BE2C (cell line): ENCODE measurements around the gene DDX49.
"Not testable (repeated sequence)": the region's sequence is repeated elsewhere in the genome, so short reads cannot be mapped to it uniquely, and the experiment has no call there.

Experiments used
- DNase-seq: peaks from one replicate; pipeline ENCODE4 v3.0.0-alpha.2; 2020
- H3K27me3 ChIP-seq: fragments of 250-450 bp; sonication (Bioruptor Pico); 2 replicates; pipeline ENCODE4 v1.5.1; 2020; ENCODE audit warnings: mild to moderate bottlenecking
- H3K36me3 ChIP-seq: fragments of 250-450 bp; sonication (Bioruptor Pico); 2 replicates; pipeline ENCODE4 v1.5.1; 2020; ENCODE audit warnings: mild to moderate bottlenecking
- H3K4me1 ChIP-seq: fragments of 250-450 bp; sonication (Bioruptor Pico); 2 replicates; pipeline ENCODE4 v1.5.1; 2020
- H3K4me3 ChIP-seq: 2 replicates; pipeline ENCODE4 v1.5.1; 2011; ENCODE audit warnings: low read depth, low read length
- H3K9me3 ChIP-seq: fragments of 250-450 bp; sonication (Bioruptor Pico); 2 replicates; pipeline ENCODE4 v1.5.1; 2020
- TF ChIP-seq, protein P1 (sequence below): IDR thresholded peaks from 2 replicates; pipeline ENCODE4 v1.5.1; 2012; ENCODE audit warnings: mild to moderate bottlenecking, low read depth, low read length

DDX49 gene

DNA sequence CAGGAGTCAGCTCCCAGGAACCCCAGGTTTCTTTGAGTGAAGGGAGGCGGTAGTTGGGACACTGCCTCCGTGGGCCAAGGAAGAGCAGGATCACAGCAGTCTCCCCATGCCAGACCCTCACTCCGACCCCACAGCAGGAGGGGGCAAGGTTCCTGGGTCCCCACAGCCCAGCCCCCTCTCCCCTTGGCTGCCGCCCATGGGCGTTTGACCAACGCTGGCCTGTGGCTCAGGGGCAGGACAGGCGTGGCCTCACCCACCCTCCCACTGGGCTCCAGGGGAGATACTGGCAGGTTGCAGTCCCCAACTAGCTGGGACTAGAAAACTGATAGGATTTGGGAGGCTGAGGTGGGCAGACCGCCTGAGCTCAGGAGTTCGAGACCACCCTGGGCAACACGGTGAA, 9.5 kb upstream of the DDX49 start:
- TF ChIP-seq, protein P1, sequence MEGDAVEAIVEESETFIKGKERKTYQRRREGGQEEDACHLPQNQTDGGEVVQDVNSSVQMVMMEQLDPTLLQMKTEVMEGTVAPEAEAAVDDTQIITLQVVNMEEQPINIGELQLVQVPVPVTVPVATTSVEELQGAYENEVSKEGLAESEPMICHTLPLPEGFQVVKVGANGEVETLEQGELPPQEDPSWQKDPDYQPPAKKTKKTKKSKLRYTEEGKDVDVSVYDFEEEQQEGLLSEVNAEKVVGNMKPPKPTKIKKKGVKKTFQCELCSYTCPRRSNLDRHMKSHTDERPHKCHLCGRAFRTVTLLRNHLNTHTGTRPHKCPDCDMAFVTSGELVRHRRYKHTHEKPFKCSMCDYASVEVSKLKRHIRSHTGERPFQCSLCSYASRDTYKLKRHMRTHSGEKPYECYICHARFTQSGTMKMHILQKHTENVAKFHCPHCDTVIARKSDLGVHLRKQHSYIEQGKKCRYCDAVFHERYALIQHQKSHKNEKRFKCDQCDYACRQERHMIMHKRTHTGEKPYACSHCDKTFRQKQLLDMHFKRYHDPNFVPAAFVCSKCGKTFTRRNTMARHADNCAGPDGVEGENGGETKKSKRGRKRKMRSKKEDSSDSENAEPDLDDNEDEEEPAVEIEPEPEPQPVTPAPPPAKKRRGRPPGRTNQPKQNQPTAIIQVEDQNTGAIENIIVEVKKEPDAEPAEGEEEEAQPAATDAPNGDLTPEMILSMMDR, result no peak
- Histone ChIP-seq H3K4me3 (no peak overlapping the region), H3K9me3 (no peaks in the 10 kb centered on the region), H3K36me3 (peaks cover 10% of the 10 kb centered on the region), H3K27me3 (no peaks in the 10 kb centered on the region), H3K4me1 (no peaks in the 10 kb centered on the region)
- no peak for DNase-seq

DNA sequence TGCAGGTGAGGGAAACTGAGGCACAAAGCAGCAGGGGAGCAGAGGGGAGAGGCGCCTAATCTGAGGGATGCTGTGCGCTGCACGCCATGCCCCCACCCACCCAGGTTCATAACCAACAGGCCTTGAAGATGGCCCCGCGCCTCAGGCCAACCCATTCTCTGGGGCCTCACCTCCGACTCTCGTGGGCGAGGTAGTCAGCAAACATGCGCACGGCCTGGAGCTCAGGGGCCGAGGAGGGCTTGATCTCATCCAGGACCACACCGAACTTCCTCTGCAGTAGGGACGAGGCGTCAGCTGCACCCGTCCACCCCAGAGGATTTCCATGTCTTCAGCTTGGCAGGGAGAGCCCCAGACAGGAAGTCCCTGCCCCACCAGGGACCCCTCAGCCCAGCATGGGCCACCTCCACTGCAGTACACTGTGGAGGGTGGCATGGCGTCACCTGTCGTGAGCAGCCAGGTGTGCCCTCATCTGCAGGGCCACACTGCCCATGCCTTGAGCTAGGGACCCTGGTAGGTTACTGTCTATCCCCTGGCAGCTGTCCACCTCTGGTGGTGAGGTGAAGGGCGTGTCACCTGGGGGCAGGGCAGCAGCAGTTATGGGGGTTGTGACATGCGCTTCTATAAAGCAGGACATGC, 8.6 kb upstream of the DDX49 start:
- H3K4me3 ChIP-seq, result no peak overlapping the region
- no peaks in the 10 kb centered on the region for H3K9me3 ChIP-seq
- DNase-seq, result no peak
- H3K4me1 ChIP-seq, result no peaks in the 10 kb centered on the region
- no peaks in the 10 kb centered on the region for H3K27me3 ChIP-seq
- H3K36me3 ChIP-seq, result peaks cover 10% of the 10 kb centered on the region
- TF ChIP-seq, protein P1, result no peak

DNA sequence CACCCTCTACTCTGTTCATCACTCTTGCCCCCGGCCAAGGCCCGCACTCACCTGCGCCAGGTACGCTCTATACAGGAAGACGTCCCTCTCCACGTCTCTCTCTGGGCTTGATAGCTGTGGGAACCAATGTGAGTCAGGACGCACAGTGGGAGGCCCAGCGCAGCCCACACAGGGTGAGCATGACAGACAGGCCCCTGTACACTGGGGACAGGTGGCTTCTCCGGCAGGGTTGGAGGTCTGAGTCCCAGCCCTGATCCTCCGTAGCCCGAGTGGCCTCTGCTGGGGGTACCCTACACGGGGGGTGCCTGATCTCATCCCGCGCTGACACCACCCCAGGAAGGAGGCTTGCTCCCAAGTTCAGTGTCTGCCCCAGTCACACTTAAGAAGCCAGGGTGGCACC, 6.6 kb upstream of the DDX49 start:
- Histone ChIP-seq H3K27me3 (no peaks in the 10 kb centered on the region), H3K4me3 (no peak overlapping the region), H3K9me3 (no peaks in the 10 kb centered on the region), H3K36me3 (no peaks in the 10 kb centered on the region; the same call in none of the 2 replicates), H3K4me1 (no peaks in the 10 kb centered on the region)
- peak; percentile 10 for DNase-seq
- TF ChIP-seq, protein P1, result no peak

DNA sequence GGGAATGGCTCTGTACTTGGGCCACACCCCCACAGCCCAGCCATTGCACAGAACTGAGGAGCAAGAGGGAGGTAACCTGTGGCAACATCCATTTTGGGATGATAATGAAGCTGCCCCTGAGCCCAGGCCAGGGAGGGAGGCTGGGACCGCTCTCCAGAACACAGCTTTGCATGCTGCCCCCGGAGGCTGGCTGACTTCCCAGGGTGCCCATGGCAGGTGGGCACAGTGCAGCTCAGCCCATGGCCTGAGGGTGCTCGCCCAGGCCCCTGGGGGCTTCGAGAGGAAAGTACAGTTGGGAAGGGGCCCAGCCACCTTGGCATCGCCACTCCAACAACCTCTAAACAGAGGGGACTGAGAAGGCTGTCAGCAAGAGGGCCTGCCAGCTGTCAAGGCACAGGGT, 6.0 kb upstream of the DDX49 start:
- H3K4me3 ChIP-seq, result no peak overlapping the region
- no peaks in the 10 kb centered on the region for H3K4me1 ChIP-seq
- TF ChIP-seq, protein P1, result no peak
- no peaks in the 10 kb centered on the region; the same call in none of the 2 replicates for H3K36me3 ChIP-seq
- no peaks in the 10 kb centered on the region for H3K9me3 ChIP-seq
- no peaks in the 10 kb centered on the region for H3K27me3 ChIP-seq
- DNase-seq, result no peak

DNA sequence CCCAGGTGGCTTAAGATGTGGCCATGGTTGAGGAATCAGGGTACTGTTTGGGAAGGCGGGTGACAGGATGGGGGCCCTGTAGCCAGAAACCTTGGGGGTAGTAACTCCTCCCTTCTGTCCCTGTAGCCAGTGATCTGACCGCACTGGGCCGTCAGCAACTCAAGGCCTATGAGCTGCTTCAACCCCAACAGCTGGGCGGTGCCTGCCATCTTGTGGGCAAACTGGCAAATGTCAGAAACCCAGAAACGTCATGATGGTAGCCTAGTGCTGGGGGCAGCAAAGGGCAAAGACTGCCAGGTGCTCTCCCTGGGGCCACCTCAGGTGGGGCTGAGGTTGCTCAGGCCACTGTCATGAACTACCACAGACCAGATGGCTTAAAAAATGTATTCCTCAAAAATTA, 3.9 kb upstream of the DDX49 start:
- peak; percentile 78 for DNase-seq
- no peaks in the 10 kb centered on the region; the same call in none of the 2 replicates for H3K36me3 ChIP-seq
- H3K9me3 ChIP-seq, result no peaks in the 10 kb centered on the region
- no peak overlapping the region for H3K4me3 ChIP-seq
- H3K27me3 ChIP-seq, result no peaks in the 10 kb centered on the region
- TF ChIP-seq, protein P1, result peak; percentile 73
- H3K4me1 ChIP-seq, result peaks cover 3% of the 10 kb centered on the region; the same call in 1 of the 2 replicates

DNA sequence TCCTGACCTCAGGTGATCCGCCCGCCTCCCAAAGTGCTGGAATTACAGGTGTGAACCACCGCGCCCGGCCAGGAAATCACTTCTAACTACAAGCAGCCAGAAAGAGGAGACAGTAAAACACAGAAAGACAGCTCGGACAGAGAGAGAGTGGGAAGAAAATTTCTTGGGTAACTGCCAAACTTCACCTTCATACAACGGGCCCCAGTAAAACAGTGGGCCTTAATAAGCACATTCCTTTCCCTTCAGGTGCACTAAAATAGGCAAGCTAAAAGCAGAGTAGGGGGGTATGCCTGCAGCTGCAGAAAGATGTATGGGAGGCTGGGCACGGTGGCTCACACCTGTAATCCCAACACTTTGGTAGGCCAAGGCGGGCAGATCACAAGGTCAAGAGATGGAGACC, 1.9 kb upstream of the DDX49 start:
- not testable (repeated sequence) for H3K4me3 ChIP-seq

More for the DNA sequence above, 1.9 kb upstream of the DDX49 start:
- DNase-seq, H3K27me3 ChIP-seq, H3K4me1 ChIP-seq, H3K9me3 ChIP-seq: not testable (repeated sequence)
- H3K36me3 ChIP-seq, result peaks cover 16% of the 10 kb centered on the region
